ENCODE results near the gene NUBP2.
A peak's percentile ranks its signal among the peaks of the same experiment; 100 is the strongest.

Gene NUBP2

GRCh38 chr16:1831186-1832075, 48.7 kb downstream of the NUBP2 start:
- WGBS, 2 donors (ENCODE audit: extremely low coverage in 2 of 2, insufficient read length in 2 of 2, insufficient replicate concordance in 1 of 2), result no CpG with 5 or more reads among the region's 19 CpGs

DNA sequence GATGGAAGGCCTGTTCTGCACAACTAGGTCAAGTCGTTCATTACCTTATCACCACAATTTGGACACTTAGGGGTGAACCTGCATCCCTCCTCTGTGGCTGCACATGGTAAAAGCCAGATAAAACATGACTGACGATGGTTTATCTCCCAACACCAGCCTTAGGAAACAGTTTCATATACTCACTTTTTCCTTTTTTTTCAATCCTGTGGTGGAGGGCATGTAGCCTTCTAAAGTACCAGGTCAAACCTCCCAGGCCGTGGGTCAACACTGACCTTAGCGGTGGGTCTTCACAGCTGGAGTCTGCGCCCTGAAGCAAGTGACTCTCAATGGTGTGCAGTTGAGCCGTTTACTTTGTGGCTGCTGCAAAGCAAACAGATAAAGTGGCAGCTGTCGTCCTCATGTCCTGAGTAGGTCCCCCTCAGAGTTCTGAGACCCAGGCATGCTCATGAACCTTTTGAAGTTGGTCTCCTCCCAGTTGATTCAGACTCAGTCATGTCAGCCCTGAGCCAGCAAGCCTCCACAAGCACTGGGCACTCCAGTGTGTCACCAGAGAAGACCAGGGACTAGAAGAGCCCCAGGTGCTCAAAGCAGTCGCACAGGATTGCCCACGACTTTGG, 50.2 kb downstream of the NUBP2 start:
- H2BK12ac ChIP-seq (ENCODE audit: low read length), result no peak overlapping the region
- H3K23ac ChIP-seq (ENCODE audit: low read depth, low read length, poor library complexity), result no peak overlapping the region
- H3K36me3 ChIP-seq (replicated peaks in 1 of 2; ENCODE audit: control insufficient read depth in 2 of 2, insufficient read depth in 2 of 2, low read length in 2 of 2), result peaks cover 5 to 33% of the 10 kb centered on the region in 2 donors
- no peaks in the 10 kb centered on the region for H3K9me3 ChIP-seq (replicated peaks in 1 of 2; ENCODE audit: control insufficient read depth in 2 of 2, insufficient read depth in 1 of 2, low read depth in 1 of 2, low read length in 2 of 2)
- no peak overlapping the region for H3K18ac ChIP-seq (ENCODE audit: low read length)
- no peak overlapping the region for H4K91ac ChIP-seq (ENCODE audit: low read depth, low read length, poor library complexity)
- H3K9ac ChIP-seq (ENCODE audit: low read depth, low read length, poor library complexity), result no peak overlapping the region
- peak overlapping the region; percentile 48 for H2BK5ac ChIP-seq (ENCODE audit: low read length)
- H3K14ac ChIP-seq (ENCODE audit: low read length), result no peak overlapping the region
- no peak overlapping the region for H2BK120ac ChIP-seq (ENCODE audit: low read depth, low read length)
- no peak for DNase-seq (ENCODE audit: low spot score)
- H3K4me2 ChIP-seq (ENCODE audit: insufficient read depth, low read length, poor library complexity, severe bottlenecking), result no peak overlapping the region
- no peak overlapping the region for H2BK15ac ChIP-seq (ENCODE audit: low read length)
- H3K27ac ChIP-seq (replicated peaks; ENCODE audit: low read length), result no peak overlapping the region
- WGBS, 2 donors (ENCODE audit: extremely low coverage in 2 of 2, insufficient read length in 2 of 2, insufficient replicate concordance in 1 of 2), result no CpG with 5 or more reads among the region's 9 CpGs
- no peaks in the 10 kb centered on the region for H3K27me3 ChIP-seq (ENCODE audit: control insufficient read depth in 3 of 3, insufficient read depth in 3 of 3, low read depth in 1 of 3, low read length in 3 of 3)
- H3K4ac ChIP-seq (ENCODE audit: low read length), result no peak overlapping the region
- no peak overlapping the region for H2AK5ac ChIP-seq (ENCODE audit: low read depth, low read length)
- H3K79me1 ChIP-seq (ENCODE audit: low read depth, low read length), result peaks cover 2% of the 10 kb centered on the region
- H3K4me3 ChIP-seq (ENCODE audit: low read length in 2 of 2), result no peak overlapping the region
- H2AFZ ChIP-seq (ENCODE audit: low read length), result no peak overlapping the region
- H4K8ac ChIP-seq (ENCODE audit: low read depth, low read length), result no peak overlapping the region
- H3K4me1 ChIP-seq (ENCODE audit: control insufficient read depth in 2 of 2, insufficient read depth in 1 of 2, low read depth in 1 of 2, low read length in 2 of 2), result peaks cover 0 to 3% of the 10 kb centered on the region in 2 donors

More at GRCh38 chr16:1831186-1832075, 48.7 kb downstream of the NUBP2 start:
- no peak for DNase-seq (ENCODE audit: low spot score)
- Histone ChIP-seq H3K18ac (ENCODE audit: low read length) (no peak overlapping the region), H2AFZ (ENCODE audit: low read length) (no peak overlapping the region), H3K14ac (ENCODE audit: low read length) (no peak overlapping the region), H2BK12ac (ENCODE audit: low read length) (no peak overlapping the region), H3K4ac (ENCODE audit: low read length) (no peak overlapping the region), H3K4me3 (ENCODE audit: low read length in 2 of 2) (no peak overlapping the region), H3K4me1 (ENCODE audit: control insufficient read depth in 2 of 2, insufficient read depth in 1 of 2, low read depth in 1 of 2, low read length in 2 of 2) (peaks cover 0 to 10% of the 10 kb centered on the region in 2 donors), H3K9me3 (replicated peaks in 1 of 2; ENCODE audit: control insufficient read depth in 2 of 2, insufficient read depth in 1 of 2, low read depth in 1 of 2, low read length in 2 of 2) (no peaks in the 10 kb centered on the region), H3K27ac (replicated peaks; ENCODE audit: low read length) (no peak overlapping the region), H3K36me3 (replicated peaks in 1 of 2; ENCODE audit: control insufficient read depth in 2 of 2, insufficient read depth in 2 of 2, low read length in 2 of 2) (peaks cover 5 to 33% of the 10 kb centered on the region in 2 donors), H2AK5ac (ENCODE audit: low read depth, low read length) (no peak overlapping the region), H4K8ac (ENCODE audit: low read depth, low read length) (no peak overlapping the region), H4K91ac (ENCODE audit: low read depth, low read length, poor library complexity) (no peak overlapping the region), H3K4me2 (ENCODE audit: insufficient read depth, low read length, poor library complexity, severe bottlenecking) (no peak overlapping the region), H3K27me3 (ENCODE audit: control insufficient read depth in 3 of 3, insufficient read depth in 3 of 3, low read depth in 1 of 3, low read length in 3 of 3) (no peaks in the 10 kb centered on the region), H2BK15ac (ENCODE audit: low read length) (no peak overlapping the region), H3K9ac (ENCODE audit: low read depth, low read length, poor library complexity) (no peak overlapping the region), H2BK120ac (ENCODE audit: low read depth, low read length) (no peak overlapping the region), H3K23ac (ENCODE audit: low read depth, low read length, poor library complexity) (no peak overlapping the region), H2BK5ac (ENCODE audit: low read length) (no peak overlapping the region), H3K79me1 (ENCODE audit: low read depth, low read length) (peaks cover 6% of the 10 kb centered on the region)

GRCh38 chr16:1834096-1834495, 51.3 kb downstream of the NUBP2 start:
- Histone ChIP-seq H3K27me3 (ENCODE audit: control insufficient read depth in 3 of 3, insufficient read depth in 3 of 3, low read depth in 1 of 3, low read length in 3 of 3) (no peaks in the 10 kb centered on the region), H2BK5ac (ENCODE audit: low read length) (no peak overlapping the region), H3K18ac (ENCODE audit: low read length) (no peak overlapping the region), H2BK15ac (ENCODE audit: low read length) (no peak overlapping the region), H3K36me3 (replicated peaks in 1 of 2; ENCODE audit: control insufficient read depth in 2 of 2, insufficient read depth in 2 of 2, low read length in 2 of 2) (peaks cover 2 to 28% of the 10 kb centered on the region in 2 donors), H3K9ac (ENCODE audit: low read depth, low read length, poor library complexity) (no peak overlapping the region), H3K4me3 (ENCODE audit: low read length in 2 of 2) (no peak overlapping the region), H3K23ac (ENCODE audit: low read depth, low read length, poor library complexity) (no peak overlapping the region), H3K79me1 (ENCODE audit: low read depth, low read length) (no peaks in the 10 kb centered on the region), H4K91ac (ENCODE audit: low read depth, low read length, poor library complexity) (no peak overlapping the region), H3K4me1 (ENCODE audit: control insufficient read depth in 2 of 2, insufficient read depth in 1 of 2, low read depth in 1 of 2, low read length in 2 of 2) (no peaks in the 10 kb centered on the region), H3K9me3 (replicated peaks in 1 of 2; ENCODE audit: control insufficient read depth in 2 of 2, insufficient read depth in 1 of 2, low read depth in 1 of 2, low read length in 2 of 2) (no peaks in the 10 kb centered on the region), H3K4ac (ENCODE audit: low read length) (no peak overlapping the region), H4K8ac (ENCODE audit: low read depth, low read length) (no peak overlapping the region), H3K27ac (replicated peaks; ENCODE audit: low read length) (no peak overlapping the region), H2AFZ (ENCODE audit: low read length) (no peak overlapping the region), H2AK5ac (ENCODE audit: low read depth, low read length) (no peak overlapping the region), H2BK12ac (ENCODE audit: low read length) (no peak overlapping the region), H2BK120ac (ENCODE audit: low read depth, low read length) (no peak overlapping the region), H3K4me2 (ENCODE audit: insufficient read depth, low read length, poor library complexity, severe bottlenecking) (no peak overlapping the region), H3K14ac (ENCODE audit: low read length) (no peak overlapping the region)
- WGBS, 2 donors (ENCODE audit: extremely low coverage in 2 of 2, insufficient read length in 2 of 2, insufficient replicate concordance in 1 of 2), result no CpG with 5 or more reads among the region's 5 CpGs
- DNase-seq (ENCODE audit: low spot score), result no peak
